Activated naive CD4-positive, alpha-beta T cell treated with anti-CD3 and anti-CD28 coated beads for 36 hours (primary cell): Measurements from ENCODE around the gene CUX1. TPM values are rescaled to one million over a fixed set of nuclear protein-coding genes. Genes with fewer than 3 reads are reported as not detected.

Source experiments
- microRNA-seq: library from miRNA; unstranded; fragments of <30 nt; microRNA quantifications from one replicate; pipeline ENCODE4 v1.2.0, GENCODE V29; 2022; ENCODE audit warnings: borderline microRNAs expressed, borderline replicate concordance
- total RNA-seq, 2 experiments: library from RNA; stranded (reverse); gene quantifications; one replicate each; pipeline ENCODE4 v1.2.3, GENCODE V29; 2021

The CUX1 gene
- total RNA-seq, 2 experiments from 2014 or later: 22.2 to 25.5 TPM

Small RNA genes lying within 50 kb of the gene (microRNA-seq; reads per million reads assigned to microRNA genes)
- not detected for gene MIR4285

Other genes with a start within 250 kb of the CUX1 start
- not detected for gene MYL10, start 188.3 kb upstream of the CUX1 start, total RNA-seq